Activated T-helper 1 cell treated with Interleukin-2 at 50 U/mL for 16 hours (primary cell): Measurements from ENCODE around the gene C1orf226.

Experiments
- DNase-seq: peaks from one replicate; pipeline ENCODE4 v3.0.0-alpha.2; 2020; ENCODE audit warnings: low read depth

C1orf226 gene

DNA sequence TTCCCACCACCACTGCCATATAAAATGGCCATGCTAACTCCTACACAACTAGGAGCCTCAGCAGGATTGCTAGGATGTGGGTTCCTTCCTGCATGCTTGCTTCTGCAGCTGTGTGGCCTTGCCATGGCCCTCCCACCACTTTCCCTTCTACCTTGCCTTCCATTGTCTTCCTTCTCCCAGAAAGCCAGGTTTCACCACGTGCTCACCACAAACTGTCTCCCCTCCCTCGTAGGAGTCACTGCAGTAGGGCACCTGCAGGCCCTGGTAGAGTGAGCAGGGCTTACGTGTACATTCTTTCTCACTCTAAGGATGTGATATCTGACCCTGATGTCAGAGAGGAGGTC is 3.7 kb downstream of the C1orf226 start:
- no peak for DNase-seq

GRCh38 chr1:162385702-162386101 is 4.2 kb downstream of the C1orf226 start:
- DNase-seq: no peak

- DNase-seq: no peak
These were observed 5.0 kb downstream of the C1orf226 start for GRCh38 chr1:162386292-162387225.

- DNase-seq: no peak
These were observed 5.9 kb downstream of the C1orf226 start for GRCh38 chr1:162387226-162388082.

DNA sequence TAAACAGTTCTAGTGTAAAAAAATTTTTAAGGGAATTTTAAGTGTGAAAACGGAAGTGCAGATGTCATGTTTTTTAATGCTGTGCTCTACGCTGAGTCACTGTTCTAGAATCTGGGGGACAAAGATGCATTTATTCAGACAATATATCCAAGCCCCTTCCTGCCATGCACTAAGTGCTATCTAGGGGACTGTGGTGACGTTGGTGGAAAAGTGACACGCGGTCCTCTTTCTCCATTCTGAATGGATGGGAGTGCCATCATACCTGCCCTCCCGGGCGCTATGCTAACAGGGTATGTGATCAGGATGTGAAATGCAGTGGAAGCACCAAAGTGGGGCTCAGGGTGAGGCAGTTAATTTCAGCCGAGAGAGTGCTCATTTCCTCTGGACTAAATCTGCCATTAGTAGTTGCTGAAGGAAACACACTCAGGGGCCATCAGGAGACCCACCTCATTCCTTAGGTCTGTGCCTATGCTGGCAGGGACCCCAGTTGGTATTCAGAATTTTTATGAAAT is 6.6 kb downstream of the C1orf226 start:
- DNase-seq: no peak

- no peak for DNase-seq
These were observed 7.1 kb downstream of the C1orf226 start for GRCh38 chr1:162388615-162389014.

- no peak for DNase-seq
These were observed 7.7 kb downstream of the C1orf226 start for GRCh38 chr1:162389021-162389818.

GRCh38 chr1:162389971-162390370 is 8.4 kb downstream of the C1orf226 start:
- DNase-seq: no peak

- DNase-seq: no peak
These were observed 9.1 kb downstream of the C1orf226 start for GRCh38 chr1:162390396-162391185.

DNA sequence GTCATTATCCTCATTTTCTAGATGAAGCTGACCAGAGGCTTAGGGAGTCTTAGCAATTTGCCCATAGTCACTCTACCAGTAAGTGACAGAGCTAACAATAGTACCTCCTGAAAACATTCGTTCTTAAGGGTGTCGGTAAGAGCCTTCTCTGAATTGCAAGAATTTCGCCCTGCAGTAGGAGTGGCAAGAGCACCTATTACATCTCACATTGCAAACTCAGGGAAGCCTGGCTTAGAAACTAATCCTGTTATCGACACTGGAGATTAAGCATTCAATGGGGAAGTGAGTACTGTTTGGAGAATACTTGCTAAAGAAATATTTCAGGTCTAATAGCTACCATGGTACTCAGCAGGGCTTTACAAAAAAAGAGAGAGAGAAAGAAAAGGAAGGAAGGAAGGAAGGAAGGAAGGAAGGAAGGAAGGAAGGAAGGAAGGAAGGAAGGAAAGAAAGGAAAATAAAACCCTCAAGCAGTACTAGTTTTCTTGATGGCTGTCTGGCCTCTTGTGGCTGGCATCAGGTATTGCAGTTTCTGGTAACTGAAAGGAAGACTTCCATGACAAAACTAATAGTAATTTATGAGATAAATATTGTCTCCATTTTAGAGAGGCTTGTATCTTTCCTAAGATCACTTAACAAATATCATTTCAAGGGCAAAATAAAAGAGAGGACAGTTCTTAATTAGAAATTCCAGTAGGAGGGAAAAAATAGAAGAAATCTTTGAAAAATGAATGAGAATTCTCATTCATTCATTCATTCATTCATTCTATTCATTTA is 10.4 kb downstream of the C1orf226 start:
- no peak for DNase-seq

DNA sequence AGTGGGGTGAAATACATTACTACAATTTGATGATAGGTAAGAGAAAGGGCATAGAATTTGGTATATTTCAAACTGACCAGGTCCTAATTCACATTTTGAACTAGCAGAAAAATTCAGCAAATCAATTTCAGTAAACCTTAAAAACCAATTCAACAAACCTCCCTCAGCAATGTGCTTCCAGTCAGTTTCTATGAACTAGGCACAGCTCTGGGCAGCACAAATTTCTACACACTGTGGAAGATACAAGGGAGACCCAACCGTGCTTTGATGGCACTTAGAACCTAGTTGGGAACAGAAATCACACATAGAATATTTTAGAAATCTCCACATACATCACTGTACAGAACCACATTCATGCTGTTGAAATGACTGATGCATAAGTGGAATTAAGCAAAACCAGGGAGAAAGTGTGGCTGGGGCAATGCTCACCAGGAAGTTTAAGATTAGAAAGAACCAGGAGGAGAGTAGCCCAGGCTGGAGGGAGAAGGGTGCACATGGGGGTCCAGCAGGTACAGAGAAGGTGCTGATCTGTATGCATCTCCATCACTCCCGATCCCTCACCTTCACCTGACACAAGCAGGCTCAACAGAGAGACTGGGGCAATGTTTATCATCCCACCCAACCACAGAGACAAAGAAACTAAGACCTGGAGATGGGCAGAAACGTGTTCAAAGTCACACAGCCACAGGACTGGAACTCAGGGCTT is 14.8 kb downstream of the C1orf226 start:
- DNase-seq: no peak

DNA sequence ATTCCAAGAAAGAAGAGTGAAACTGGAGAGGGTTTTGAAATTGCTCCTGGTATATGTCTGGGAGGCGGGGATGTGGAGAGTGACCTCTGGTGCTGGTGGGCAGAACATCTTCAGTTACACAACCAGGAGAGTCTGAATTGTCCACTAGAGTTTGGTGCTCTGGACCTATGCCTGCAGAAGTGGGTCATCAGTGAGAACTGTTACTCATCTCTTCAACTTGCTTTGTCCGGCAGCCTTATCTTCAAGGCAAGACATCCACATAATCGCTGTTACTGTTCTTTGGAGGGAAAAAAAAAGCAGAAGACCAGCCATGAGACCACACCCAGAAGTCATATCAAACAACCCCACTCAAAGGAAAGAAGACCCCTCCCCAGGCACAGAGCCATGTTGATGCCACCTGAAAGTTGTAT is 15.5 kb downstream of the C1orf226 start:
- DNase-seq: no peak

- no peak for DNase-seq
These were observed 16.5 kb downstream of the C1orf226 start for GRCh38 chr1:162397943-162398560.

- DNase-seq: no peak
These were observed 17.6 kb downstream of the C1orf226 start for GRCh38 chr1:162398999-162399580.

- DNase-seq: no peak
These were observed 19.3 kb downstream of the C1orf226 start for GRCh38 chr1:162400790-162401355.

DNA sequence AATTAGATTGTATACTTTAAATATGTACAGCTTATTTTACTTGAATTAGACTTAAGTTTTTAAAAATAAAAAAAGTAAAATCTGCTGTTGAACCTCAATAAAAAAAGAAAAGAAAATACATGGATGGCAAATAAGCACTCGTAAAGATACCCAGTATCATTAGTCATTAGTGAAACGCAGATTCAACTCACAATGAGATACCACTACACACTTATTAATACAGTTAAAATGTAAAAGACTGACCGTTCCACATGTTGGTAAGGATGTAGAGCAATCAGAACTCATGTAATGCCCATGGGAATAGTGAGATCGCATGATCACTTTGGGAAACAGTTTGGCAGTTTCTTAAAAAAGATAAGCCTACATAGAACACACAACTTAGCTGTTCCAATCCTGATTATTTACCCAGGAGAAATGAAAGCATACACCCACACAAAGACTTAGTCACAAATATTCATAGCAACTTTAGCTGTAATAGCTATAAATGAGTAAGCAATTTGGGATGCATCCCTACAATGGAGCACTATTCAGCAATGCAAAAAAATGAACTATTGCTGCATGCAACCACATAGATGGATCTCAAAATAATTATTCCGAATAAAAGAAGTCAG is 23.1 kb downstream of the C1orf226 start:
- no peak for DNase-seq

DNA sequence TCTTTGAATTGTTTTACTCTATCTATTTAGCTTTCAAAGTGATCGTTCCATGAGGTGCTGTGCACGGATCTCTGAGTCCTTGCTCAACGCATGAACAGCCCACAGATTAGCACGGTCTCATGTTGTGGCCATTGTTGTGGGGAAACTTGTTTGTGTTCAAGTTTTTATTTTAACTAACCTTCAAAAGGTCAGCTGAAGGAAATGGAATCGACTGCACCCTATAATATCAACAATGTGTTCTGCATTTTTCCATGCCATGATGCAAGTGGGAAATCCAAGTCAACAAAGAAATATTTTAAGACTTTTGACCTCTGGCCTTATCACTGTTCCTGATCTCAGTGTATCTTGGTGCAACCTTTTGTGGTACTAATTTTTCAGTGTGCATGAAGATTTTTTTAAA is 24.3 kb downstream of the C1orf226 start:
- DNase-seq: no peak

DNA sequence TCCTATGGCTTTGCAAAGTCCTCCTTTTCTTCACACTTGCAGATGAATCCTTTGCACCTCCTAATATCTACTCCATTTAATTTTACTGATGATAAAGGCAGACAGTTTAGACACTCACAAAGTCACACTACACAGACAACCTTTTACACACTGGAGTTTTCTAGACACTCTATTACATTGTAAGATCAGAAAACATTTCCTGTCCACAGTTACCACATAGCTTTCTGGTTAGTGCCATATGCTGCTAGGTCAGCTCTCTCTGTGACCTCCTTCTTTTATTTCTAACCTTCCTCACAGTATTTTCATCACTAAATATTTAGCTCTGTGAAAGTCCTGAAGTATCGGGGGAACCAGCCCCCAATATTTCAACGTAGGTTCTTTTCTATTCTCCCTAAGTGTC is 25.3 kb downstream of the C1orf226 start:
- no peak for DNase-seq
